GM03348 (cell line): ENCODE results near the gene MTRF1L.

ENCODE experiments used
- DNase-seq: peaks from one replicate; pipeline ENCODE4 v3.0.0; 2012; ENCODE audit warnings: low spot score

Gene MTRF1L

GRCh38 chr6:153002613-153003365, at the start of gene MTRF1L:
TSS of gene MTRF1L (minus strand) at chr6:153002709. CDS start at chr6:153002685, 24 bp downstream.
- peak; percentile 95 for DNase-seq

GRCh38 chr6:153051801-153052200, 49.3 kb upstream of the MTRF1L start:
- no peak for DNase-seq

GRCh38 chr6:153048631-153049030, 46.1 kb upstream of the MTRF1L start:
- no peak for DNase-seq

GRCh38 chr6:153047386-153047785, 44.9 kb upstream of the MTRF1L start:
- no peak for DNase-seq

GRCh38 chr6:153045271-153045670, 42.8 kb upstream of the MTRF1L start:
- no peak for DNase-seq

GRCh38 chr6:153044295-153044694, 41.8 kb upstream of the MTRF1L start:
- DNase-seq = no peak

- DNase-seq = no peak
Measured at GRCh38 chr6:153043719-153044118, 41.2 kb upstream of the MTRF1L start.

- peak; percentile 19 for DNase-seq
Measured at GRCh38 chr6:153038378-153039057, 36.0 kb upstream of the MTRF1L start.

- DNase-seq = no peak
Measured at GRCh38 chr6:153034139-153034538, 31.6 kb upstream of the MTRF1L start.

- DNase-seq = peak; percentile 33
Measured at GRCh38 chr6:153032255-153032882, 29.9 kb upstream of the MTRF1L start.

GRCh38 chr6:153031335-153031955, 28.9 kb upstream of the MTRF1L start:
- no peak for DNase-seq

GRCh38 chr6:153028963-153029362, 26.5 kb upstream of the MTRF1L start:
- no peak for DNase-seq

- no peak for DNase-seq
Measured at GRCh38 chr6:153028286-153028685, 25.8 kb upstream of the MTRF1L start.

- DNase-seq = no peak
Measured at GRCh38 chr6:153027480-153027879, 25.0 kb upstream of the MTRF1L start.

- no peak for DNase-seq
Measured at GRCh38 chr6:153024709-153025017, 22.2 kb upstream of the MTRF1L start.

GRCh38 chr6:153023977-153024708, 21.6 kb upstream of the MTRF1L start:
- DNase-seq = peak; percentile 54

- DNase-seq = no peak
Measured at GRCh38 chr6:153018355-153018754, 15.8 kb upstream of the MTRF1L start.

GRCh38 chr6:153016846-153017245, 14.3 kb upstream of the MTRF1L start:
- DNase-seq = no peak

GRCh38 chr6:153015094-153015640, 12.7 kb upstream of the MTRF1L start:
- DNase-seq = no peak

- DNase-seq = no peak
Measured at GRCh38 chr6:153013438-153013837, 10.9 kb upstream of the MTRF1L start.

- DNase-seq = no peak
Measured at GRCh38 chr6:153012856-153013255, 10.3 kb upstream of the MTRF1L start.

GRCh38 chr6:153003366-153003690, 819 bp upstream of the MTRF1L start:
- peak; percentile 8 for DNase-seq
